ENCODE results near the gene GATAD1.

DNA sequence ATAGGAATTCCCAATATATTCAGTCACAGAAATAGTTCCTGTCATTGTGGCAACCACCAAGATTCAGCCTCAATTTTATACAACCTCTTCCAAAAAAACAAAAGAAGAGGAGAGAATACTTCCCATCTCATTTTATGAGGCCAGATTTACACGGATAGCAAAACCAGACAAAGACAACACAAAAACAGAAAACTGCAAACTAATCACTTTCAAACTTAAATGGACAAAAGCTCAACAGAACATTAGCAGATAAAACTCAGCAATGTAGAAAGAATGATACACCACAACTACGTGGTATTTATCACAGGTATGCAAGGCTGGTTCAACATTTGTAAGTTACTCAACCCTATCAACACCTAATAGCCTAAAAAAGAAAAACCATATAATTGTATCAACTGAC, 59.1 kb downstream of the GATAD1 start:
- TF ChIP-seq POLR2A (IDR thresholded peaks at IDR 0.05): no peak
- TF ChIP-seq, protein P1, sequence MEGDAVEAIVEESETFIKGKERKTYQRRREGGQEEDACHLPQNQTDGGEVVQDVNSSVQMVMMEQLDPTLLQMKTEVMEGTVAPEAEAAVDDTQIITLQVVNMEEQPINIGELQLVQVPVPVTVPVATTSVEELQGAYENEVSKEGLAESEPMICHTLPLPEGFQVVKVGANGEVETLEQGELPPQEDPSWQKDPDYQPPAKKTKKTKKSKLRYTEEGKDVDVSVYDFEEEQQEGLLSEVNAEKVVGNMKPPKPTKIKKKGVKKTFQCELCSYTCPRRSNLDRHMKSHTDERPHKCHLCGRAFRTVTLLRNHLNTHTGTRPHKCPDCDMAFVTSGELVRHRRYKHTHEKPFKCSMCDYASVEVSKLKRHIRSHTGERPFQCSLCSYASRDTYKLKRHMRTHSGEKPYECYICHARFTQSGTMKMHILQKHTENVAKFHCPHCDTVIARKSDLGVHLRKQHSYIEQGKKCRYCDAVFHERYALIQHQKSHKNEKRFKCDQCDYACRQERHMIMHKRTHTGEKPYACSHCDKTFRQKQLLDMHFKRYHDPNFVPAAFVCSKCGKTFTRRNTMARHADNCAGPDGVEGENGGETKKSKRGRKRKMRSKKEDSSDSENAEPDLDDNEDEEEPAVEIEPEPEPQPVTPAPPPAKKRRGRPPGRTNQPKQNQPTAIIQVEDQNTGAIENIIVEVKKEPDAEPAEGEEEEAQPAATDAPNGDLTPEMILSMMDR (IDR thresholded peaks at IDR 0.05): no peak
